IPS-18a (cell line): Measurements from ENCODE around the gene LRRC71.
"Not testable (repeated sequence)": the region's sequence is repeated elsewhere in the genome, so short reads cannot be mapped to it uniquely, and the experiment has no call there.

Experiments
- H3K27ac ChIP-seq: one replicate; pipeline ENCODE4 v1.5.1; 2013; ENCODE audit warnings: low read length
- H3K27me3 ChIP-seq: one replicate; pipeline ENCODE4 v1.6.1; 2013; ENCODE audit warnings: mild to moderate bottlenecking, low read length; ENCODE audit not compliant: control insufficient read depth, insufficient read depth
- H3K36me3 ChIP-seq: one replicate; pipeline ENCODE4 v1.6.1; 2013; ENCODE audit warnings: low read depth, low read length; ENCODE audit not compliant: control insufficient read depth
- H3K4me1 ChIP-seq: one replicate; pipeline ENCODE4 v1.6.1; 2013; ENCODE audit warnings: low read depth, low read length; ENCODE audit not compliant: control insufficient read depth
- H3K4me3 ChIP-seq: one replicate; pipeline ENCODE4 v1.5.1; 2013; ENCODE audit warnings: low read length
- H3K9ac ChIP-seq: one replicate; pipeline ENCODE4 v1.6.1; 2013; ENCODE audit warnings: mild to moderate bottlenecking, low read length, moderate library complexity
- H3K9me3 ChIP-seq: one replicate; pipeline ENCODE4 v1.6.1; 2013; ENCODE audit warnings: low read depth, low read length; ENCODE audit not compliant: control insufficient read depth

LRRC71 gene

GRCh38 chr1:156924478-156925153 is 4.2 kb downstream of the LRRC71 start:
- H3K9me3 ChIP-seq = no peaks in the 10 kb centered on the region
- no peak overlapping the region for H3K9ac ChIP-seq

GRCh38 chr1:156925154-156926010 is 5.0 kb downstream of the LRRC71 start:
- H3K9me3 ChIP-seq = no peaks in the 10 kb centered on the region
- H3K27me3 ChIP-seq = peaks cover 92% of the 10 kb centered on the region
- no peaks in the 10 kb centered on the region for H3K36me3 ChIP-seq
- H3K4me3 ChIP-seq = no peak overlapping the region
- H3K9ac ChIP-seq = no peak overlapping the region
- peaks cover 3% of the 10 kb centered on the region for H3K4me1 ChIP-seq
- H3K27ac ChIP-seq = no peak overlapping the region

More at GRCh38 chr1:156924478-156925153, 4.2 kb downstream of the LRRC71 start:
- peaks cover 3% of the 10 kb centered on the region for H3K4me1 ChIP-seq
- H3K36me3 ChIP-seq = no peaks in the 10 kb centered on the region
- H3K27ac ChIP-seq = no peak overlapping the region
- H3K4me3 ChIP-seq = peak overlapping the region; percentile 50
- peaks cover 100% of the 10 kb centered on the region for H3K27me3 ChIP-seq

DNA sequence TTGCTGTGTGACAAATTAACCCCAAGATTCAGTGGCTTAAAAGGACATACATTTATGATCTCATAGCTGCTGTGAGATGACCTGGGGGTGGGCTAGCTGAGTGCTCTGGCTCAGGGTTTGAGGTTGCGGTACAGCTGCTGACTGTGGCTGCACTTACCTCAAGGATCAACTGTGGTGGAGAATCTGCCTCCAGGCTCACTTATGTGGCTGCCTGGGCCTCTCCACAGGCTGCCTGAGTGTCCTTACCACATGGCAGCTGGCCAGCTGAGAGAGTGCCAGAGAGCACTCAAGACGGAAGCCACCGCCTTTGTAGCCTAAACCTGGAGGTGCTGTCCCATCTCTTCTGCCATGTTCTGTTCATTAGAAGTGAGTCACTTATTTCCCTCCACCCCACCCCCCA is 5.7 kb downstream of the LRRC71 start:
- Histone ChIP-seq H3K4me3 (no peak overlapping the region), H3K4me1 (no peaks in the 10 kb centered on the region), H3K36me3 (no peaks in the 10 kb centered on the region), H3K27ac (no peak overlapping the region), H3K27me3 (peaks cover 84% of the 10 kb centered on the region), H3K9me3 (no peaks in the 10 kb centered on the region), H3K9ac (no peak overlapping the region)

GRCh38 chr1:156926695-156927094 is 6.3 kb downstream of the LRRC71 start:
- H3K4me3 ChIP-seq, H3K36me3 ChIP-seq, H3K27ac ChIP-seq, H3K9me3 ChIP-seq, H3K4me1 ChIP-seq, H3K9ac ChIP-seq: not testable (repeated sequence)
- peaks cover 79% of the 10 kb centered on the region for H3K27me3 ChIP-seq

DNA sequence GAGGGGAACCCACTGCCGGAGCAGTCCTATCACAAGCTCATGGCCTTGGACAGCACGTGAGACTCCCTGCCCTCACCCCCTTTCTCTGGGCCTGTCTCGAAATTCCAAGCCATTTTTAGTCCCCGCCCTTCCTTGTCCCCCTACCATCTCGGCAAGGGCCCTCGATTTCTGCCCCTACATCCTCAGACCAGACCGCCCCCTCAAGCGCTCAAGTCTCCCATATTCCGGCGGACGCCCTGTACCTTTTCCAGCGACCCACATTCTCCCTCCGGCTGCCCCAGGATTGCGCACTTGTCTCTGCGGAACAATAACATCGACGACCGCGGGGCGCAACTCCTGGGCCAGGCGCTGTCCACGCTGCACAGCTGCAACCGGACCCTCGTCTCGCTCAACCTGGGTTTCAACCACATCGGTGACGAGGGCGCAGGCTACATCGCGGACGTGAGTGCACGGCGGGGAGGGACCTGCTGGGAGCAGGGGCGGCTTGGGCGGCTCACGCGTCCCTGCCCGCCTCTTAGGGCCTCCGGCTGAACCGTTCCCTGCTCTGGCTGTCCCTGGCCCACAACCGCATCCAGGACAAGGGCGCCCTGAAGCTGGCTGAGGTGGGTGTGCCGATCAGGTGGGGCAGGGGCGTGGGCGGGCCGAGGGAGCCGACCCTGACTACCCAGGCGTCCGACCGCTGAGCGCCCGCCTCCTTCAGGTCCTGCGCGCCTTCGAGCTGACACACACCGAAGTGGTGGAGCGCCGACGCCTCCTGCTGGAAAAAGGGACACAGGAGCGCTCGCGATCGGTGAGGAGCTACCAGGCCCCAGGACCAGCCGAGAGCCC is 7.0 kb downstream of the LRRC71 start:
- no peaks in the 10 kb centered on the region for H3K36me3 ChIP-seq

GRCh38 chr1:156928043-156928602 is 7.7 kb downstream of the LRRC71 start:
- Histone ChIP-seq H3K4me1 (peaks cover 4% of the 10 kb centered on the region), H3K4me3 (no peak overlapping the region), H3K9ac (no peak overlapping the region), H3K36me3 (no peaks in the 10 kb centered on the region), H3K27me3 (peaks cover 65% of the 10 kb centered on the region), H3K9me3 (no peaks in the 10 kb centered on the region), H3K27ac (no peak overlapping the region)

More for the DNA sequence above, 7.0 kb downstream of the LRRC71 start:
- H3K9me3 ChIP-seq = no peaks in the 10 kb centered on the region
- no peak overlapping the region for H3K27ac ChIP-seq
- peaks cover 72% of the 10 kb centered on the region for H3K27me3 ChIP-seq
- H3K4me1 ChIP-seq = no peaks in the 10 kb centered on the region
- H3K4me3 ChIP-seq = peak overlapping the region; percentile 61
- no peak overlapping the region for H3K9ac ChIP-seq

DNA sequence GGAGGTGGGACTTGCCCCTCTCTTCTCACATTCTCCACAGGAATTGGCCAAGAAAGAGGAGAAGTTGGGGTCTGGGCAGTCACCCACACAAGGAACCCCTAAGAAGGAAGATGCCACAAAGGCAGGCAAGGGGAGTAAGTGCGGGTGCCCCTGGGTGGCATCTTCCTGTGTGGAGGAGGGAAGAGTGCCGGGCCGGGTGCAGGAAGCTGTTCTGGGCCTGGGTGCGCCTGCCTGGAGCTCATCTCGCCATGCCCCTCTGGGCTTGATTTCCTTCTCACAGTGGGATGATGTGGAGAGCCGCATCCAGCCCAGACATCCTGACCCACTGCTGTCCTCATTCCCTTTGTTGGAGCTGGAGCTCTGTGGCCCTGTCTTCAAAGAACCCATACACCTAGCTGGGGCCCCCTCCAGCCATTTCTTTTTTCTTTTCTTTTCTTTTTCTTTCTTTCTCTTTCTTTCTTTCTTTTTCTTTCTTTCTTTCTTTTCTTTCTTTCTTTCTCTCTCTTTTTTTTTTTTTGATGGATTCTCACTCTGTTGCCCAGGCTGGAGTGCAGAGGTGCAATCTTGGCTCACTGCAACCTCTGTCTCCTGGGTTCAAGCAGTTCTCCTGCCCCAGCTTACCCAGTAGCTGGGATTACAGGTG is 9.3 kb downstream of the LRRC71 start:
- no peaks in the 10 kb centered on the region for H3K36me3 ChIP-seq
- peaks cover 49% of the 10 kb centered on the region for H3K27me3 ChIP-seq
- no peak overlapping the region for H3K9ac ChIP-seq
- no peaks in the 10 kb centered on the region for H3K9me3 ChIP-seq
- H3K27ac ChIP-seq = no peak overlapping the region
- no peak overlapping the region for H3K4me3 ChIP-seq
- peaks cover 5% of the 10 kb centered on the region for H3K4me1 ChIP-seq

DNA sequence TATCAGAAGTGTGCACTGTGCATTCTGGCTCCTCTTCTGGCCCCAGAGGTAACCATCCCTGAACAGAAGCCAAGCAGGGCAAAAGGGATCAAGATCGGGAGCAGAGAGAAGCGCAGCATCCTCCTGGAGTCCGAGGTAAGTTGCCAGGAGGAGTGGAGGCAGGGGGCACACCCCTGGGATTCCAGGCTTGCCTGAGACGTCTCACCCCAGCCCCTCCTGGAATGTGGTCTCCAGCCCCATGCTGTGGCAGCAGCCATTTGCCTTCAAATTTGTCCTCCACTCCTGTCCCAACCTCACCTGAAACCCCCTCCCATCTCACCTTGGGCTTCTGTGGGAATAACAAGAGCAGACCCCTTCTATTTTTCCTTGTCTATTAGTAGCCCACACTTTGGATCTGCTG is 10.1 kb downstream of the LRRC71 start:
- Histone ChIP-seq H3K4me1 (peaks cover 5% of the 10 kb centered on the region), H3K27me3 (peaks cover 41% of the 10 kb centered on the region), H3K4me3 (no peak overlapping the region), H3K9ac (no peak overlapping the region), H3K36me3 (no peaks in the 10 kb centered on the region), H3K27ac (no peak overlapping the region), H3K9me3 (no peaks in the 10 kb centered on the region)

- Histone ChIP-seq H3K27ac (no peak overlapping the region), H3K9ac (no peak overlapping the region), H3K27me3 (peaks cover 32% of the 10 kb centered on the region), H3K36me3 (no peaks in the 10 kb centered on the region), H3K4me1 (peaks cover 5% of the 10 kb centered on the region), H3K4me3 (no peak overlapping the region), H3K9me3 (no peaks in the 10 kb centered on the region)
Observed at GRCh38 chr1:156931211-156931952, 10.9 kb downstream of the LRRC71 start.

DNA sequence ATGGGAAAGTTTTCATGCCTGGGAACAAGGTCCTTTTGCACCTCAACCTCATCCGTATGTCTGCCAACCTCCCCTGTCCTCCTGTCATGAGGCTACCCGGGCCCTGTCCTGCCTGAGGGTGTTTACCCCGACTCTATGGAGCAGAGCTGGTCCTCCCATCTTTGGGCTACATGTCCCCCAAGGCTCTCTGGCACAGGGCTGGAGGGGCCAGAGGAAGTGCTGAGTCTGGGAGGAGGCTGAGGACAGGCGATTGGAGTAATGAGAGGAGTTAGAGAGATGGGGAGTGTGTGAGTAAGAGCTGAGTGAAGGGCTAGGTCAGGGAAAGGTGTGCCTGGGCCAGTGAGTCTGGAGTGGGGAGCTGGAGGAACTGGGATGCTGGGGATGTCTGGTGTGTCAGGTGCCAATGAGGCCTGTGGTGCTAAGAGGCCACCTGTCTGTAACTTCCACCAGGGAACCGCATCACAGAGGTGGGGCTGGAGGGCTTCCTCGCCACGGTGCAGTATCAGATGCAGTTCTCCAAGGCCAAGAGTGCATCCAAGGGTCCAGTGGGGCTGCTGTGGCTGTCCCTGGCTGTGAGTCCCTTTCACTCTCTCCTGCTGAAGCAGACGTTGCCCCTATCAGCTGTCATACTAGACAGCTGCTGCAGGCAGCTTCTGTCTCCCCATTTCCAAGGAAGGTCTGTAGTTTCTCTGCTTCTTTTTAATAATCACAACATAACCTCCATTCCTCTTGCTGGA is 11.7 kb downstream of the LRRC71 start:
- H3K27me3 ChIP-seq = peaks cover 25% of the 10 kb centered on the region
- peaks cover 6% of the 10 kb centered on the region for H3K36me3 ChIP-seq
- no peak overlapping the region for H3K27ac ChIP-seq
- H3K9me3 ChIP-seq = no peaks in the 10 kb centered on the region
- H3K4me3 ChIP-seq = no peak overlapping the region
- peaks cover 5% of the 10 kb centered on the region for H3K4me1 ChIP-seq
- H3K9ac ChIP-seq = no peak overlapping the region
